PFSK-1 (cell line): Measurements from ENCODE around the gene ZNF710.

Experiments
- POLR2AphosphoS5 ChIP-seq: IDR thresholded peaks from 2 replicates; pipeline ENCODE4 v1.6.1; 2012; ENCODE audit warnings: low read depth, mild to moderate bottlenecking, control low read depth, low read length, moderate library complexity
- SIN3A ChIP-seq: IDR thresholded peaks from 2 replicates; pipeline ENCODE4 v1.6.1; 2012; ENCODE audit warnings: mild to moderate bottlenecking, low read length, moderate library complexity, borderline replicate concordance; ENCODE audit not compliant: insufficient read depth

DNA sequence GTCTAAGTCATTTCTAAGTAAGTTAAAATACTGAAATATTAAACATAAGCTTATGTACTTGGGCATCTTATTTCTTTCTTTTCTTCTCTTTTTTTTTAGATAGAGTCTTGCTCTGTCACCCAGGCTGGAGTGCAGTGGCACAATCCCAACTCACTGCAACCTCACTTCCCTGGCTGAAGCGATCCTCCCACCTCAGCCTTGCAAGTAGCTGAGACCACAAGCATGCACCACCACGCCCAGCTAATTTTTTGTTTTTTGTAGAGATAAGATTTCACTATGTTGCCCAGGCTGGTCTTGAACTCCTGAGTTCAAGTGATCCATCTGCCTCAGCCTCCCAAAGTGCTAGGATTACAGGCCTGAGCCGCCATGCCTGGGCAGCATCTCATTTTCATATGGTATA, 16.0 kb upstream of the ZNF710 start:
- TF ChIP-seq POLR2AphosphoS5 = no peak
- no peak for TF ChIP-seq SIN3A
